Measurements from ENCODE around the gene CLIP2. TPM values are rescaled to one million over a fixed set of nuclear protein-coding genes. Genes with fewer than 3 reads are reported as not detected.
"Not testable (repeated sequence)": the region's sequence is repeated elsewhere in the genome, so short reads cannot be mapped to it uniquely, and the experiment has no call there.

The CLIP2 gene
- total RNA-seq, 1 donor from 2014 or later: 1.5 TPM

- Mint-ChIP-seq H3K4me1 (ENCODE audit: low read depth) (peaks cover 17% of the 10 kb centered on the region), H3K36me3 (ENCODE audit: low read depth) (no peaks in the 10 kb centered on the region), H3K4me3 (no peak overlapping the region), H3K27ac (no peak overlapping the region), H3K27me3 (ENCODE audit: insufficient read depth) (peaks cover 10% of the 10 kb centered on the region), H3K9me3 (peaks cover 5% of the 10 kb centered on the region)
- intact Hi-C loops (cut with micrococcal nuclease): no loop called here
- no peak for DNase-seq (ENCODE audit: low spot score)
Observed at GRCh38 chr7:74309181-74309580, 20.0 kb downstream of the CLIP2 start.

DNA sequence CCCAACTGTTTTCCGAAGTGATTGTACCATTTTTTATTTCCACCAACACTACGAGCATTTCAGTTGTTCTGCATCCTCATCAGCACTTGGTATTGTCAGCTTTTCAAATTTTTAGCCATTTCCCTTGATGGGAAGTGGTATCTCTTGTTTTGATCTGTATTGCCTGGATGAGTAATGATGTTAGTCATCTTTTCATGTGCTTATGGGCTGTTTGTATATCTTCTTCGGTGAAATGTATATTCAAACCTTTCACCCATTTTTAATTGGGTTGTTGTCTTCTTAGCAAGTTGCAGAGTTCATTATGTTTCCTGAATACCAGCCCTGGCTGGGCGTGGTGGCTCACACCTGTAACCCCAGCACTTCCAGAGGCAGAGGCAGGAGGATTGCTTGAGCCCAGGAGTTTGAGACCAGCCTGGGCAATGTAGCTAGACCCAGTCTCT, 22.1 kb downstream of the CLIP2 start:
- DNase-seq (ENCODE audit: low spot score): no peak
- Mint-ChIP-seq H3K4me1 (ENCODE audit: low read depth) (peaks cover 17% of the 10 kb centered on the region), H3K27ac (no peak overlapping the region), H3K9me3 (peaks cover 5% of the 10 kb centered on the region), H3K36me3 (ENCODE audit: low read depth) (no peaks in the 10 kb centered on the region), H3K27me3 (ENCODE audit: insufficient read depth) (peaks cover 9% of the 10 kb centered on the region), H3K4me3 (no peak overlapping the region)
- intact Hi-C loops (cut with micrococcal nuclease): no loop called here

- H3K4me1 Mint-ChIP-seq (ENCODE audit: low read depth): peaks cover 6% of the 10 kb centered on the region
- DNase-seq (ENCODE audit: low spot score): no peak
- peaks cover 5% of the 10 kb centered on the region for H3K9me3 Mint-ChIP-seq
- H3K4me3 Mint-ChIP-seq: no peak overlapping the region
- intact Hi-C loops (cut with micrococcal nuclease): no loop called here
- peaks cover 6% of the 10 kb centered on the region for H3K27me3 Mint-ChIP-seq (ENCODE audit: insufficient read depth)
- no peaks in the 10 kb centered on the region for H3K36me3 Mint-ChIP-seq (ENCODE audit: low read depth)
- no peak overlapping the region for H3K27ac Mint-ChIP-seq
Observed at GRCh38 chr7:74312418-74313028, 23.3 kb downstream of the CLIP2 start.

- H3K27me3 Mint-ChIP-seq (ENCODE audit: insufficient read depth); H3K36me3 Mint-ChIP-seq (ENCODE audit: low read depth); H3K4me3 Mint-ChIP-seq; H3K9me3 Mint-ChIP-seq; H3K27ac Mint-ChIP-seq; H3K4me1 Mint-ChIP-seq (ENCODE audit: low read depth); DNase-seq (ENCODE audit: low spot score); intact Hi-C loops (cut with micrococcal nuclease): not testable (repeated sequence)
Observed at GRCh38 chr7:74315891-74316290, 26.7 kb downstream of the CLIP2 start.

DNA sequence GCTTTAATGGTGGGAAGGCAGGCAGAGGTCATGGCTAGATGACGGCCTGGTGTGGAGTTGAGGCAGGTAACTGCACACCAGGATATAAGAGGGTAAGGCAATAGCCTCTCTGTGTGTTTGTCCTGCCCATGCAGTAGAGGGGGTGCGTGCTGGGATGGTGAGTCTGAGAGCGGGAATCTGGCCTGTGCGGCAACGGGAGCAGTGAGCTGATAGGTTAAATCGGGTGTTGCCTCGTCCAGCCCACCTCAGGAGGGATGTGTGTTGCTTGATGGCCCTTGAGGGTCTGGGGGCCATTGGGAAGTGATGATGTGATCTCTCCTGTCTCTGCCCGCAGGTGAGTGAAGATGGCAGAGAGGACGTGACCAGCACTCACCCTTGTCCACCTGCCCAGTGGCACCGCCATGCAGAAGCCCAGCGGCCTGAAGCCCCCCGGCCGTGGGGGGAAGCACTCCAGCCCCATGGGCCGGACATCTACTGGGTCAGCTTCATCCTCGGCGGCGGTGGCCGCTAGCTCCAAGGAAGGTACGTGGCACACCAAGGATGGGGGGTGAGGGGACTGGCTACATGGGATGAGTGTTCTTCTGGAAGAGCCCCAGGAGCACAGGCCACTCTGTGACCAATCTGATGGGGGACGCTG, 28.1 kb downstream of the CLIP2 start:
- no peak for DNase-seq (ENCODE audit: low spot score)
- Mint-ChIP-seq H3K9me3 (no peaks in the 10 kb centered on the region), H3K27ac (no peak overlapping the region), H3K4me3 (no peak overlapping the region), H3K4me1 (ENCODE audit: low read depth) (no peaks in the 10 kb centered on the region), H3K27me3 (ENCODE audit: insufficient read depth) (peaks cover 2% of the 10 kb centered on the region), H3K36me3 (ENCODE audit: low read depth) (no peaks in the 10 kb centered on the region)
- intact Hi-C loops (cut with micrococcal nuclease): no loop called here

DNA sequence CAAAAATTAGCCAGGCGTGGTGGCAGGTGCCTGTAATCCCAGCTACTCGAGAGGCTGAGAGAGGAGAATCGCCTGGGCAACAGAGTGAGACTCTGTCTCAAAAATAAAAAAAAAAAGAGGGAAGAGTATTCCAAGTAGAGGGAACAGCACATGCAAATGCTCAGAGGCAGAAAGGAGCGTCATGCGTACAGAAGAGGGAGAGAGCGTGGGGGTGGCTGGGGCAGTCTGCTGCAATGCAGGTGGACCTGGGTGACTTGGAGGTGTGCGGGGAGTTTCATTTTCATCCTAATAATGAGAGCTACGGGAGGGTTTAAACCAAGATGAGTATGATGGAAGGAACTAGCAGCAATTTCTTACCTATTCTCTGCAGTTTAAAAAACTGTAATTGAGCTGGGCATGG, 28.8 kb downstream of the CLIP2 start:
- no peak overlapping the region for H3K4me3 Mint-ChIP-seq
- intact Hi-C loops (cut with micrococcal nuclease): no loop called here
- H3K9me3 Mint-ChIP-seq: no peaks in the 10 kb centered on the region
- no peak for DNase-seq (ENCODE audit: low spot score)
- no peak overlapping the region for H3K27ac Mint-ChIP-seq
- peaks cover 2% of the 10 kb centered on the region for H3K27me3 Mint-ChIP-seq (ENCODE audit: insufficient read depth)
- no peaks in the 10 kb centered on the region for H3K36me3 Mint-ChIP-seq (ENCODE audit: low read depth)
- no peaks in the 10 kb centered on the region for H3K4me1 Mint-ChIP-seq (ENCODE audit: low read depth)

DNA sequence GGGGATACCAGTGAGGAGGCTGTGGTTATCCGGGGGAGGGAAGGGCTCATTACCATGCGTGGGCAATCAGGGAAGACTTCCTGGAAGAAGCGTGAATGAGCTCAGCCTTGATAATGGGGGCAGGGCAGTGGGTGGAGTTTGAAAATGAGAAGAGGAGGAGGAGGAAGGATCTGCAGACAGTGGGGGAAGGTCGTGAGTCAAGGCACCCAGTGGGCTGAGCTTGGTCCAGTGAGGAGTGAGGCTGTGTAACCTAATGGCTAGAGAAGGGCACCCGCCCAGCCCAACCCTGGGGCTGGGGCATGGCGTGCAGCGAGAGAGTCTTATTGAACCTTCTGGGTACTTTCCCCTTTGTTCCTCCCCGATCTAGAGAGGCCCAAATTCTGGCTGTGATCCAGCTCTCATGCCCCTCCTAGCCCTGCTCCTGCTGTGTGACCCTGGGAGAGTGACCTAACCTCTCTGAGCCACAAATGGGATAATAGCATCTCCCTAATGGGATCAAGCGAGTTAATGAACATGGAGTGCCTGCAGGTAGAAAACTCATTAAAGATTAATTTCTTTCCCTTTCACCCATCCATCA, 31.5 kb downstream of the CLIP2 start:
- H3K27ac Mint-ChIP-seq: no peak overlapping the region
- no peaks in the 10 kb centered on the region for H3K36me3 Mint-ChIP-seq (ENCODE audit: low read depth)
- intact Hi-C loops (cut with micrococcal nuclease): no loop called here
- H3K27me3 Mint-ChIP-seq (ENCODE audit: insufficient read depth): peaks cover 2% of the 10 kb centered on the region
- H3K4me1 Mint-ChIP-seq (ENCODE audit: low read depth): no peaks in the 10 kb centered on the region
- no peak overlapping the region for H3K4me3 Mint-ChIP-seq
- no peak for DNase-seq (ENCODE audit: low spot score)
- no peaks in the 10 kb centered on the region for H3K9me3 Mint-ChIP-seq

- H3K4me3 Mint-ChIP-seq; intact Hi-C loops (cut with micrococcal nuclease); DNase-seq (ENCODE audit: low spot score); H3K27me3 Mint-ChIP-seq (ENCODE audit: insufficient read depth); H3K4me1 Mint-ChIP-seq (ENCODE audit: low read depth); H3K27ac Mint-ChIP-seq; H3K9me3 Mint-ChIP-seq; H3K36me3 Mint-ChIP-seq (ENCODE audit: low read depth): not testable (repeated sequence)
Observed at GRCh38 chr7:74322892-74323291, 33.7 kb downstream of the CLIP2 start.

GRCh38 chr7:74324531-74325209, 35.5 kb downstream of the CLIP2 start:
- H3K4me3 Mint-ChIP-seq: no peak overlapping the region
- H3K9me3 Mint-ChIP-seq: no peaks in the 10 kb centered on the region
- intact Hi-C loops (cut with micrococcal nuclease): no loop called here
- H3K4me1 Mint-ChIP-seq (ENCODE audit: low read depth): no peaks in the 10 kb centered on the region
- no peak for DNase-seq (ENCODE audit: low spot score)
- no peaks in the 10 kb centered on the region for H3K36me3 Mint-ChIP-seq (ENCODE audit: low read depth)
- no peak overlapping the region for H3K27ac Mint-ChIP-seq
- H3K27me3 Mint-ChIP-seq (ENCODE audit: insufficient read depth): no peaks in the 10 kb centered on the region

- H3K4me1 Mint-ChIP-seq (ENCODE audit: low read depth): no peaks in the 10 kb centered on the region
- no peak overlapping the region for H3K27ac Mint-ChIP-seq
- H3K27me3 Mint-ChIP-seq (ENCODE audit: insufficient read depth): no peaks in the 10 kb centered on the region
- intact Hi-C loops (cut with micrococcal nuclease): no loop called here
- H3K4me3 Mint-ChIP-seq: no peak overlapping the region
- DNase-seq (ENCODE audit: low spot score): no peak
- no peaks in the 10 kb centered on the region for H3K36me3 Mint-ChIP-seq (ENCODE audit: low read depth)
- no peaks in the 10 kb centered on the region for H3K9me3 Mint-ChIP-seq
Observed at GRCh38 chr7:74325210-74325565, 36.0 kb downstream of the CLIP2 start.

GRCh38 chr7:74329225-74329624, 40.0 kb downstream of the CLIP2 start:
- no peaks in the 10 kb centered on the region for H3K4me1 Mint-ChIP-seq (ENCODE audit: low read depth)
- no peaks in the 10 kb centered on the region for H3K9me3 Mint-ChIP-seq
- intact Hi-C loops (cut with micrococcal nuclease): no loop called here
- H3K27ac Mint-ChIP-seq: no peak overlapping the region
- no peak for DNase-seq (ENCODE audit: low spot score)
- no peak overlapping the region for H3K4me3 Mint-ChIP-seq
- no peaks in the 10 kb centered on the region for H3K27me3 Mint-ChIP-seq (ENCODE audit: insufficient read depth)
- no peaks in the 10 kb centered on the region for H3K36me3 Mint-ChIP-seq (ENCODE audit: low read depth)

- DNase-seq (ENCODE audit: low spot score): no peak
- intact Hi-C loops (cut with micrococcal nuclease): no loop called here
- no peaks in the 10 kb centered on the region for H3K36me3 Mint-ChIP-seq (ENCODE audit: low read depth)
Observed at GRCh38 chr7:74332373-74333176, 43.4 kb downstream of the CLIP2 start.

GRCh38 chr7:74334030-74334429, 44.8 kb downstream of the CLIP2 start:
- Mint-ChIP-seq H3K4me3 (no peak overlapping the region), H3K27me3 (ENCODE audit: insufficient read depth) (peaks cover 2% of the 10 kb centered on the region), H3K27ac (no peak overlapping the region), H3K36me3 (ENCODE audit: low read depth) (no peaks in the 10 kb centered on the region), H3K4me1 (ENCODE audit: low read depth) (no peaks in the 10 kb centered on the region), H3K9me3 (no peaks in the 10 kb centered on the region)
- no peak for DNase-seq (ENCODE audit: low spot score)
- intact Hi-C loops (cut with micrococcal nuclease): no loop called here

More at GRCh38 chr7:74332373-74333176, 43.4 kb downstream of the CLIP2 start:
- no peaks in the 10 kb centered on the region for H3K27me3 Mint-ChIP-seq (ENCODE audit: insufficient read depth)
- H3K4me1 Mint-ChIP-seq (ENCODE audit: low read depth): no peaks in the 10 kb centered on the region
- no peak overlapping the region for H3K27ac Mint-ChIP-seq
- no peaks in the 10 kb centered on the region for H3K9me3 Mint-ChIP-seq
- no peak overlapping the region for H3K4me3 Mint-ChIP-seq

Measured in activated T-helper 1 cell treated with anti-CD3 and anti-CD28 coated beads, Interleukin-12 subunit alpha, Interleukin-12 subunit beta, Interleukin-2, Interleukin-4 antibody, amounts not matched to agents 30 ng/mL and 10 ng/mL and 1 ng/mL, durations not matched to agents 14 hours and 24 hours and 36 hours (primary cell).